DND-41 (cell line): ENCODE results near the gene CASP9.
"Not testable (repeated sequence)": the region's sequence is repeated elsewhere in the genome, so short reads cannot be mapped to it uniquely, and the experiment has no call there.

Source experiments
- CTCF ChIP-seq: IDR thresholded peaks from 2 replicates; pipeline ENCODE4 v1.5.1; 2012; ENCODE audit warnings: borderline replicate concordance, low read length, moderate library complexity, mild to moderate bottlenecking; ENCODE audit not compliant: poor library complexity, severe bottlenecking; ENCODE audit errors: extremely low read depth
- EZH2 ChIP-seq: IDR thresholded peaks from 3 replicates; pipeline ENCODE4 v1.6.1; 2012; ENCODE audit warnings: borderline replicate concordance, low read depth, mild to moderate bottlenecking, moderate library complexity, low read length, inconsistent platforms; ENCODE audit not compliant: severe bottlenecking

GRCh38 chr1:15491010-15491409 is 33.0 kb downstream of the CASP9 start:
- not testable (repeated sequence) for TF ChIP-seq CTCF, EZH2
